Uterus (tissue), 4 donors: ENCODE data around the gene TMEM109. TPM values are rescaled to one million over a fixed set of nuclear protein-coding genes. Genes with fewer than 3 reads are reported as not detected.

Experiments
- DNase-seq, 2 donors: peaks; one replicate each; pipeline ENCODE4 v3.0.0-alpha.2; 2019 to 2020
- H3K27ac ChIP-seq, 2 donors: fragments of 200-600 bp; sonication (generic); 1 replicate in 1 of 2; 2 replicates in 1 of 2; pipeline ENCODE4 v1.5.1; 2016 to 2018
- H3K27me3 ChIP-seq, 2 donors: fragments of 200-600 bp; sonication (generic); one replicate each; pipeline ENCODE4 v1.5.1; 2018 to 2019; ENCODE audit warnings: control low read depth in 1 of 2
- H3K36me3 ChIP-seq, 2 donors: fragments of 200-600 bp; sonication (generic); one replicate each; pipeline ENCODE4 v1.5.1; 2019; ENCODE audit warnings: control low read depth in 1 of 2
- H3K4me1 ChIP-seq, 2 donors: fragments of 200-600 bp; sonication (generic); one replicate each; pipeline ENCODE4 v1.5.1; 2018 to 2019; ENCODE audit warnings: control low read depth in 1 of 2
- H3K4me3 ChIP-seq, 2 donors: fragments of 200-600 bp; sonication (generic); 1 replicate in 1 of 2; 2 replicates in 1 of 2; pipeline ENCODE4 v1.5.1; 2018 to 2019; ENCODE audit warnings: mild to moderate bottlenecking in 1 of 2
- H3K9me3 ChIP-seq, 2 donors: fragments of 200-600 bp; sonication (generic); one replicate each; pipeline ENCODE4 v1.5.1; 2019; ENCODE audit warnings: control low read depth in 1 of 2
- CTCF ChIP-seq, 4 experiments: fragments of 200-600 bp in 2 of 4; fragments of 450-650 bp in 2 of 4; sonication (generic) in 2 of 4; IDR thresholded peaks; one replicate each; pipeline ENCODE4 v1.5.1; 2016 to 2019; ENCODE audit warnings: antibody characterized with exemption in 4 of 4, mild to moderate bottlenecking in 2 of 4, moderate library complexity in 1 of 4
- POLR2A ChIP-seq, 2 donors: fragments of 450-650 bp; IDR thresholded peaks; one replicate each; pipeline ENCODE4 v1.6.1; 2016; ENCODE audit warnings: antibody characterized with exemption in 2 of 2, mild to moderate bottlenecking in 1 of 2, moderate library complexity in 1 of 2
- intact Hi-C: fragments of 100-400 bp; cut with DNase I; formaldehyde crosslinking; loops from one replicate; pipeline ENCODE4 v1.15.1; 2023; ENCODE audit warnings: low total_unique reads
- total RNA-seq, 4 donors: library from RNA; depleted of rRNA in 3 of 4; stranded (reverse); fragments of >200 nt in 3 of 4; gene quantifications; one replicate each; pipeline versions ENCODE4 v1.1.0 to v1.2.4, GENCODE V29; 2014 to 2023
- donor health status: DM: yes; HTN: yes; CAD: no.

TMEM109 gene
- total RNA-seq, 4 donors from 2014 or later: 37.1 to 155 (median 75.3) TPM

- no peaks in the 10 kb centered on the region for H3K9me3 ChIP-seq
- intact Hi-C loops: no loop called here
- H3K4me1 ChIP-seq: peaks cover 12 to 13% of the 10 kb centered on the region in 2 donors
- H3K36me3 ChIP-seq: no peaks in the 10 kb centered on the region
- H3K27ac ChIP-seq: no peak overlapping the region
- peak in 1 of 2 donors; percentile 17 for DNase-seq
- H3K27me3 ChIP-seq: no peaks in the 10 kb centered on the region
- TF ChIP-seq CTCF (IDR thresholded peaks at IDR 0.05): no peak
- H3K4me3 ChIP-seq: no peak overlapping the region
Observed at GRCh38 chr11:60900673-60901404, 13.1 kb upstream of the TMEM109 start.

GRCh38 chr11:60902625-60903024 lies 11.3 kb upstream of the TMEM109 start:
- Histone ChIP-seq H3K36me3 (no peaks in the 10 kb centered on the region), H3K27me3 (no peaks in the 10 kb centered on the region), H3K4me1 (peaks cover 12 to 13% of the 10 kb centered on the region in 2 donors), H3K27ac (no peak overlapping the region), H3K9me3 (no peaks in the 10 kb centered on the region), H3K4me3 (no peak overlapping the region)
- TF ChIP-seq CTCF (IDR thresholded peaks at IDR 0.05) (no peak), POLR2A (IDR thresholded peaks at IDR 0.05) (no peak)
- intact Hi-C loops: no loop called here
- peak in 1 of 2 donors; percentile 11 for DNase-seq

GRCh38 chr11:60905047-60905446 lies 8.9 kb upstream of the TMEM109 start:
- peak overlapping the region; percentile 75 to 99 for H3K4me3 ChIP-seq
- no peak for DNase-seq
- TF ChIP-seq CTCF (IDR thresholded peaks at IDR 0.05) (no peak), POLR2A (IDR thresholded peaks at IDR 0.05) (no peak)
- intact Hi-C loops: no loop called here
- no peaks in the 10 kb centered on the region for H3K36me3 ChIP-seq
- H3K27ac ChIP-seq: peak overlapping the region in 1 of 2 donors; percentile 84
- peaks cover 12 to 13% of the 10 kb centered on the region in 2 donors for H3K4me1 ChIP-seq
- no peaks in the 10 kb centered on the region for H3K9me3 ChIP-seq
- H3K27me3 ChIP-seq: no peaks in the 10 kb centered on the region

GRCh38 chr11:60905551-60906113 lies 8.3 kb upstream of the TMEM109 start:
- Histone ChIP-seq H3K36me3 (no peaks in the 10 kb centered on the region), H3K4me3 (peak overlapping the region; percentile 75 to 99), H3K27ac (peak overlapping the region; percentile 84 to 94), H3K9me3 (no peaks in the 10 kb centered on the region), H3K4me1 (peaks cover 12 to 13% of the 10 kb centered on the region in 2 donors), H3K27me3 (no peaks in the 10 kb centered on the region)
- DNase-seq: no peak
- TF ChIP-seq POLR2A (IDR thresholded peaks at IDR 0.05): no peak
- TF ChIP-seq CTCF (IDR thresholded peaks at IDR 0.05): no peak
- intact Hi-C loops: no loop called here
